Measurements from ENCODE around the gene AFF3. TPM values are rescaled to one million over a fixed set of nuclear protein-coding genes. Genes with fewer than 3 reads are reported as not detected.

AFF3 gene
- total RNA-seq, 5 donors from 2014 or later (not counting 1 experiment from before 2014, with no cell fraction given): 9.9 to 23.5 (median 11.5) TPM

- Mint-ChIP-seq H3K27ac (no peak overlapping the region), H3K36me3 (no peaks in the 10 kb centered on the region), H3K27me3 (peaks cover 12 to 17% of the 10 kb centered on the region in 2 donors), H3K9me3 (no peaks in the 10 kb centered on the region), H3K4me3 (no peak overlapping the region), H3K4me1 (no peaks in the 10 kb centered on the region)
- ChIA-PET POLR2A (no interaction called here), CTCF (no interaction called here)
- Histone ChIP-seq H3K27me3 (replicated peaks in 1 of 2; ENCODE audit: control insufficient read depth in 2 of 2, extremely low read depth in 1 of 2, insufficient read depth in 2 of 2, low read length in 1 of 2) (peaks cover 0 to 24% of the 10 kb centered on the region in 2 experiments), H3K4me3 (ENCODE audit: control insufficient read depth in 1 of 2, extremely low read depth in 1 of 2, low read length in 1 of 2) (no peak overlapping the region), H3K36me3 (ENCODE audit: control insufficient read depth in 2 of 2, extremely low read depth in 1 of 2, insufficient read depth in 1 of 2, low read length in 1 of 2) (no peaks in the 10 kb centered on the region), H3K4me1 (ENCODE audit: control insufficient read depth in 1 of 2, extremely low read depth in 1 of 2, insufficient read depth in 2 of 2, low read length in 2 of 2) (no peaks in the 10 kb centered on the region), H3K27ac (ENCODE audit: low read length) (no peak overlapping the region), H3K9me3 (no peaks in the 10 kb centered on the region)
- no peak for ATAC-seq (replicated peaks in 1 of 4)
- no peak for DNase-seq
- WGBS (ENCODE audit: insufficient coverage): 100% methylated on average over 1 of the region's 2 CpGs
Observed at GRCh38 chr2:99522157-99522556, 620.2 kb downstream of the AFF3 start.

- no peaks in the 10 kb centered on the region for H3K36me3 Mint-ChIP-seq
- ATAC-seq (replicated peaks in 1 of 4) (no peak), DNase-seq (no peak)
- Histone ChIP-seq H3K4me1 (ENCODE audit: control insufficient read depth in 1 of 2, extremely low read depth in 1 of 2, insufficient read depth in 2 of 2, low read length in 2 of 2) (no peaks in the 10 kb centered on the region), H3K27ac (ENCODE audit: low read length) (no peak overlapping the region), H3K27me3 (replicated peaks in 1 of 2; ENCODE audit: control insufficient read depth in 2 of 2, extremely low read depth in 1 of 2, insufficient read depth in 2 of 2, low read length in 1 of 2) (peaks cover 0 to 24% of the 10 kb centered on the region in 2 experiments), H3K36me3 (ENCODE audit: control insufficient read depth in 2 of 2, extremely low read depth in 1 of 2, insufficient read depth in 1 of 2, low read length in 1 of 2) (no peaks in the 10 kb centered on the region), H3K9me3 (no peaks in the 10 kb centered on the region), H3K4me3 (ENCODE audit: control insufficient read depth in 1 of 2, extremely low read depth in 1 of 2, low read length in 1 of 2) (no peak overlapping the region)
- no peak overlapping the region for H3K4me3 Mint-ChIP-seq
- H3K9me3 Mint-ChIP-seq: no peaks in the 10 kb centered on the region
- peaks cover 12 to 22% of the 10 kb centered on the region in 2 donors for H3K27me3 Mint-ChIP-seq
- CTCF ChIA-PET: no interaction called here
- no peak overlapping the region for H3K27ac Mint-ChIP-seq
- no peaks in the 10 kb centered on the region for H3K4me1 Mint-ChIP-seq
- WGBS (ENCODE audit: insufficient coverage): 55% methylated on average over 2 of the region's 3 CpGs
- POLR2A ChIA-PET: no interaction called here
Observed at GRCh38 chr2:99520813-99521212, 621.6 kb downstream of the AFF3 start.

- no peaks in the 10 kb centered on the region for H3K9me3 Mint-ChIP-seq
- no peak for DNase-seq
- H3K27ac Mint-ChIP-seq: no peak overlapping the region
- POLR2A ChIA-PET: no interaction called here
- H3K27me3 ChIP-seq (replicated peaks in 1 of 2; ENCODE audit: control insufficient read depth in 2 of 2, extremely low read depth in 1 of 2, insufficient read depth in 2 of 2, low read length in 1 of 2): peaks cover 0 to 24% of the 10 kb centered on the region in 2 experiments
- peaks cover 12 to 24% of the 10 kb centered on the region in 2 donors for H3K27me3 Mint-ChIP-seq
- no peaks in the 10 kb centered on the region for H3K36me3 ChIP-seq (ENCODE audit: control insufficient read depth in 2 of 2, extremely low read depth in 1 of 2, insufficient read depth in 1 of 2, low read length in 1 of 2)
- no peak for ATAC-seq (replicated peaks in 1 of 4)
- no peak overlapping the region for H3K27ac ChIP-seq (ENCODE audit: low read length)
- no peak overlapping the region for H3K4me3 ChIP-seq (ENCODE audit: control insufficient read depth in 1 of 2, extremely low read depth in 1 of 2, low read length in 1 of 2)
- CTCF ChIA-PET: no interaction called here
- no peaks in the 10 kb centered on the region for H3K36me3 Mint-ChIP-seq
- H3K9me3 ChIP-seq: no peaks in the 10 kb centered on the region
- H3K4me1 Mint-ChIP-seq: no peaks in the 10 kb centered on the region
- no peaks in the 10 kb centered on the region for H3K4me1 ChIP-seq (ENCODE audit: control insufficient read depth in 1 of 2, extremely low read depth in 1 of 2, insufficient read depth in 2 of 2, low read length in 2 of 2)
- 97% methylated on average over 3 of the region's 4 CpGs for WGBS (ENCODE audit: insufficient coverage)
- no peak overlapping the region for H3K4me3 Mint-ChIP-seq
Observed at GRCh38 chr2:99520195-99520594, 622.2 kb downstream of the AFF3 start.

GRCh38 chr2:99514357-99514756 lies 628.0 kb downstream of the AFF3 start:
- H3K4me1 Mint-ChIP-seq: no peaks in the 10 kb centered on the region
- H3K27ac ChIP-seq (ENCODE audit: low read length): no peak overlapping the region
- ATAC-seq (replicated peaks in 1 of 4) (no peak), DNase-seq (no peak)
- CTCF ChIA-PET: no interaction called here
- WGBS (ENCODE audit: insufficient coverage): 100% methylated on average over 2 of the region's 4 CpGs
- H3K36me3 ChIP-seq (ENCODE audit: control insufficient read depth in 2 of 2, extremely low read depth in 1 of 2, insufficient read depth in 1 of 2, low read length in 1 of 2): no peaks in the 10 kb centered on the region
- H3K9me3 Mint-ChIP-seq: no peaks in the 10 kb centered on the region
- no peak overlapping the region for H3K27ac Mint-ChIP-seq
- POLR2A ChIA-PET: no interaction called here
- H3K4me3 ChIP-seq (ENCODE audit: control insufficient read depth in 1 of 2, extremely low read depth in 1 of 2, low read length in 1 of 2): no peak overlapping the region
- peaks cover 0 to 13% of the 10 kb centered on the region in 2 experiments for H3K27me3 ChIP-seq (replicated peaks in 1 of 2; ENCODE audit: control insufficient read depth in 2 of 2, extremely low read depth in 1 of 2, insufficient read depth in 2 of 2, low read length in 1 of 2)
- H3K4me3 Mint-ChIP-seq: no peak overlapping the region
- H3K4me1 ChIP-seq (ENCODE audit: control insufficient read depth in 1 of 2, extremely low read depth in 1 of 2, insufficient read depth in 2 of 2, low read length in 2 of 2): no peaks in the 10 kb centered on the region
- no peaks in the 10 kb centered on the region for H3K9me3 ChIP-seq
- peaks cover 5 to 16% of the 10 kb centered on the region in 2 donors for H3K27me3 Mint-ChIP-seq
- no peaks in the 10 kb centered on the region for H3K36me3 Mint-ChIP-seq

- Histone ChIP-seq H3K4me3 (ENCODE audit: control insufficient read depth in 1 of 2, extremely low read depth in 1 of 2, low read length in 1 of 2) (no peak overlapping the region), H3K27me3 (replicated peaks in 1 of 2; ENCODE audit: control insufficient read depth in 2 of 2, extremely low read depth in 1 of 2, insufficient read depth in 2 of 2, low read length in 1 of 2) (peaks cover 0 to 3% of the 10 kb centered on the region in 2 experiments), H3K27ac (ENCODE audit: low read length) (no peak overlapping the region), H3K9me3 (no peaks in the 10 kb centered on the region), H3K4me1 (ENCODE audit: control insufficient read depth in 1 of 2, extremely low read depth in 1 of 2, insufficient read depth in 2 of 2, low read length in 2 of 2) (no peaks in the 10 kb centered on the region), H3K36me3 (ENCODE audit: control insufficient read depth in 2 of 2, extremely low read depth in 1 of 2, insufficient read depth in 1 of 2, low read length in 1 of 2) (no peaks in the 10 kb centered on the region)
- POLR2A ChIA-PET: no interaction called here
- no peak overlapping the region for H3K27ac Mint-ChIP-seq
- DNase-seq: no peak
- H3K4me3 Mint-ChIP-seq: no peak overlapping the region
- H3K9me3 Mint-ChIP-seq: no peaks in the 10 kb centered on the region
- H3K4me1 Mint-ChIP-seq: no peaks in the 10 kb centered on the region
- no CpG with 5 or more reads among the region's 1 CpG for WGBS (ENCODE audit: insufficient coverage)
- ATAC-seq (replicated peaks in 1 of 4): no peak
- CTCF ChIA-PET: interaction anchor here in 1 of 2 donors (0.6 kb wide), 1 partner anchor 146 kb away, joined by 3 read pairs; no protein-coding TSS in a partner anchor
- H3K27me3 Mint-ChIP-seq: peaks cover 0 to 7% of the 10 kb centered on the region in 2 donors
- H3K36me3 Mint-ChIP-seq: no peaks in the 10 kb centered on the region
Observed at GRCh38 chr2:99512181-99512591, 630.2 kb downstream of the AFF3 start.

GRCh38 chr2:99509387-99509786 lies 633.0 kb downstream of the AFF3 start:
- 100% methylated on average over 1 of the region's 4 CpGs for WGBS (ENCODE audit: insufficient coverage)
- Histone ChIP-seq H3K27ac (ENCODE audit: low read length) (no peak overlapping the region), H3K4me3 (ENCODE audit: control insufficient read depth in 1 of 2, extremely low read depth in 1 of 2, low read length in 1 of 2) (no peak overlapping the region), H3K9me3 (no peaks in the 10 kb centered on the region), H3K4me1 (ENCODE audit: control insufficient read depth in 1 of 2, extremely low read depth in 1 of 2, insufficient read depth in 2 of 2, low read length in 2 of 2) (no peaks in the 10 kb centered on the region), H3K27me3 (replicated peaks in 1 of 2; ENCODE audit: control insufficient read depth in 2 of 2, extremely low read depth in 1 of 2, insufficient read depth in 2 of 2, low read length in 1 of 2) (no peaks in the 10 kb centered on the region), H3K36me3 (ENCODE audit: control insufficient read depth in 2 of 2, extremely low read depth in 1 of 2, insufficient read depth in 1 of 2, low read length in 1 of 2) (no peaks in the 10 kb centered on the region)
- no peak overlapping the region for H3K4me3 Mint-ChIP-seq
- H3K27ac Mint-ChIP-seq: no peak overlapping the region
- ATAC-seq (replicated peaks in 1 of 4) (no peak), DNase-seq (no peak)
- peaks cover 0 to 12% (median 9%) of the 10 kb centered on the region in 3 donors for H3K4me1 Mint-ChIP-seq
- ChIA-PET POLR2A (interaction anchor here in 1 of 2 donors (0.6 kb wide), 1 partner anchor 9 kb away, joined by 3 read pairs; no protein-coding TSS in a partner anchor), CTCF (no interaction called here)
- no peaks in the 10 kb centered on the region for H3K9me3 Mint-ChIP-seq
- no peaks in the 10 kb centered on the region for H3K27me3 Mint-ChIP-seq
- no peaks in the 10 kb centered on the region for H3K36me3 Mint-ChIP-seq

Measured in T-cell (primary cell).